ENCODE results near the gene TEX10. TPM values are rescaled to one million over a fixed set of nuclear protein-coding genes. Genes with fewer than 3 reads are reported as not detected.

TEX10 gene
- total and polyA plus RNA-seq, 2 of the 4 experiments (the other 2 are of a cell fraction): 16.2 to 43.9 TPM

DNA sequence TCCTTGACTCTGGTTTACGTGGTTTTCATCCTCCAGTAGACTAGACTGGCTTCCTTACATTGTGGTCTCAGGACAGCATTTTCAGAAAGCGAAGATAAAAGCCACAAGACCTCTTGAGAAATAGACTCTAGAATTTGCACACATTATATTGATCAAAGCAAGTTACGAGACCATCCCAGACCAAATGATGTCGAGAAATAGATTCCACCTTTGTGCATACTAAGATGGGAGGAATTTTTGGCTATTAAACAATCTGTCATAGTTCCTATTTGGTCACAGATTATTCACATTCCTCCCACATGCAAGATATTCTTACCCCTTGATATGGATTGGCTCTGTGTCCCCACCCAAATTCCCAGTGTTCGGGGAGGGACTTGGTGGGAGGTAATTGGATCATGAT, 65.6 kb downstream of the TEX10 start:
- no peak overlapping the region for H3K14ac ChIP-seq (replicated peaks; ENCODE audit: low read depth, low read length)
- no peak overlapping the region for H3K18ac ChIP-seq (ENCODE audit: low read depth, low read length)
- no peak overlapping the region for H2BK20ac ChIP-seq (ENCODE audit: low read depth, low read length)
- H4K20me1 ChIP-seq (ENCODE audit: insufficient read depth, low read length): no peaks in the 10 kb centered on the region
- POLR2A ChIA-PET (ENCODE audit: unreplicated experiment): no interaction called here
- H3K36me3 ChIP-seq (ENCODE audit: control insufficient read depth, insufficient read depth, low read length): peaks cover 18% of the 10 kb centered on the region
- H4K8ac ChIP-seq (ENCODE audit: low read depth in 2 of 2, low read length in 2 of 2): no peak overlapping the region
- CTCF ChIA-PET: no interaction called here
- no peak overlapping the region for H2BK5ac ChIP-seq (ENCODE audit: low read depth, low read length, poor library complexity, severe bottlenecking)
- no peak overlapping the region for H3K27ac ChIP-seq (ENCODE audit: insufficient read depth, low read length)
- H2BK15ac ChIP-seq (ENCODE audit: low read depth, low read length): no peak overlapping the region
- H3K4ac ChIP-seq (ENCODE audit: low read depth, low read length): no peak overlapping the region
- H3K4me1 ChIP-seq (ENCODE audit: control insufficient read depth, insufficient read depth, low read length): no peaks in the 10 kb centered on the region
- H2AK9ac ChIP-seq (replicated peaks; ENCODE audit: low read depth, low read length, poor library complexity): no peak overlapping the region
- dilution Hi-C loops (cut with HindIII; ENCODE audit: low sequenced_read_pairs, unreplicated experiment): no loop called here
- H3K4me3 ChIP-seq (ENCODE audit: insufficient read depth, low read depth, low read length): no peak overlapping the region
- H2BK120ac ChIP-seq (ENCODE audit: low read depth, low read length): no peak overlapping the region
- H3K9me1 ChIP-seq (ENCODE audit: insufficient read depth, low read length): no peaks in the 10 kb centered on the region
- no peaks in the 10 kb centered on the region for H3K27me3 ChIP-seq (ENCODE audit: control insufficient read depth, insufficient read depth, low read length)
- no TSS peak for BruUV-seq (replicated peaks)
- WGBS, 2 experiments (ENCODE audit: extremely low coverage in 2 of 2, insufficient read length in 1 of 2): no CpG with 5 or more reads among the region's 5 CpGs
- H2AFZ ChIP-seq (replicated peaks; ENCODE audit: low read length, poor library complexity): no peak overlapping the region
- H4K5ac ChIP-seq (ENCODE audit: low read depth, low read length): no peak overlapping the region
- intact Hi-C loops (cut with micrococcal nuclease): no loop called here
- DNase-seq: no peak
- no peak overlapping the region for H3K23ac ChIP-seq (ENCODE audit: low read depth, low read length)
- H3K9me3 ChIP-seq (ENCODE audit: control insufficient read depth, insufficient read depth, low read length): no peaks in the 10 kb centered on the region
- no peak for TF ChIP-seq MXI1 (IDR thresholded peaks at IDR 0.05; ENCODE audit: borderline replicate concordance, low read depth, low read length)
- no peak for TF ChIP-seq CHD1 (IDR thresholded peaks at IDR 0.05; ENCODE audit: low read depth, low read length)
- no peak for TF ChIP-seq POLR2A (IDR thresholded peaks at IDR 0.05; ENCODE audit: low read depth, low read length)
- TF ChIP-seq, protein P1, sequence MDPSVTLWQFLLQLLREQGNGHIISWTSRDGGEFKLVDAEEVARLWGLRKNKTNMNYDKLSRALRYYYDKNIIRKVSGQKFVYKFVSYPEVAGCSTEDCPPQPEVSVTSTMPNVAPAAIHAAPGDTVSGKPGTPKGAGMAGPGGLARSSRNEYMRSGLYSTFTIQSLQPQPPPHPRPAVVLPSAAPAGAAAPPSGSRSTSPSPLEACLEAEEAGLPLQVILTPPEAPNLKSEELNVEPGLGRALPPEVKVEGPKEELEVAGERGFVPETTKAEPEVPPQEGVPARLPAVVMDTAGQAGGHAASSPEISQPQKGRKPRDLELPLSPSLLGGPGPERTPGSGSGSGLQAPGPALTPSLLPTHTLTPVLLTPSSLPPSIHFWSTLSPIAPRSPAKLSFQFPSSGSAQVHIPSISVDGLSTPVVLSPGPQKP (IDR thresholded peaks at IDR 0.05; ENCODE audit: borderline replicate concordance, low read depth, low read length): no peak
- no peak for TF ChIP-seq CEBPB (IDR thresholded peaks at IDR 0.05; ENCODE audit: low read depth, low read length)
- no peak for TF ChIP-seq RFX5 (IDR thresholded peaks at IDR 0.05; ENCODE audit: low read depth, low read length)
- no peak for TF ChIP-seq NFE2L2 (IDR thresholded peaks at IDR 0.05; ENCODE audit: low read depth, low read length)
- TF ChIP-seq BHLHE40 (IDR thresholded peaks at IDR 0.05; ENCODE audit: low read depth, low read length): no peak
- TF ChIP-seq MAFK (IDR thresholded peaks at IDR 0.05; ENCODE audit: low read depth, low read length): no peak
- TF ChIP-seq, protein P2, sequence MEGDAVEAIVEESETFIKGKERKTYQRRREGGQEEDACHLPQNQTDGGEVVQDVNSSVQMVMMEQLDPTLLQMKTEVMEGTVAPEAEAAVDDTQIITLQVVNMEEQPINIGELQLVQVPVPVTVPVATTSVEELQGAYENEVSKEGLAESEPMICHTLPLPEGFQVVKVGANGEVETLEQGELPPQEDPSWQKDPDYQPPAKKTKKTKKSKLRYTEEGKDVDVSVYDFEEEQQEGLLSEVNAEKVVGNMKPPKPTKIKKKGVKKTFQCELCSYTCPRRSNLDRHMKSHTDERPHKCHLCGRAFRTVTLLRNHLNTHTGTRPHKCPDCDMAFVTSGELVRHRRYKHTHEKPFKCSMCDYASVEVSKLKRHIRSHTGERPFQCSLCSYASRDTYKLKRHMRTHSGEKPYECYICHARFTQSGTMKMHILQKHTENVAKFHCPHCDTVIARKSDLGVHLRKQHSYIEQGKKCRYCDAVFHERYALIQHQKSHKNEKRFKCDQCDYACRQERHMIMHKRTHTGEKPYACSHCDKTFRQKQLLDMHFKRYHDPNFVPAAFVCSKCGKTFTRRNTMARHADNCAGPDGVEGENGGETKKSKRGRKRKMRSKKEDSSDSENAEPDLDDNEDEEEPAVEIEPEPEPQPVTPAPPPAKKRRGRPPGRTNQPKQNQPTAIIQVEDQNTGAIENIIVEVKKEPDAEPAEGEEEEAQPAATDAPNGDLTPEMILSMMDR (conservative IDR thresholded peaks at IDR 0.05; ENCODE audit: low read depth, low read length): no peak
- TF ChIP-seq, protein P3, sequence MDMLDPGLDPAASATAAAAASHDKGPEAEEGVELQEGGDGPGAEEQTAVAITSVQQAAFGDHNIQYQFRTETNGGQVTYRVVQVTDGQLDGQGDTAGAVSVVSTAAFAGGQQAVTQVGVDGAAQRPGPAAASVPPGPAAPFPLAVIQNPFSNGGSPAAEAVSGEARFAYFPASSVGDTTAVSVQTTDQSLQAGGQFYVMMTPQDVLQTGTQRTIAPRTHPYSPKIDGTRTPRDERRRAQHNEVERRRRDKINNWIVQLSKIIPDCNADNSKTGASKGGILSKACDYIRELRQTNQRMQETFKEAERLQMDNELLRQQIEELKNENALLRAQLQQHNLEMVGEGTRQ (IDR thresholded peaks at IDR 0.05; ENCODE audit: low read depth, low read length): no peak
- no peak for TF ChIP-seq RAD21 (IDR thresholded peaks at IDR 0.05; ENCODE audit: low read length)
- TF ChIP-seq RCOR1 (IDR thresholded peaks at IDR 0.05; ENCODE audit: insufficient replicate concordance, low read length): no peak
- TF ChIP-seq SMC3 (IDR thresholded peaks at IDR 0.05; ENCODE audit: low read depth, low read length): no peak
- TF ChIP-seq MAZ (IDR thresholded peaks at IDR 0.05; ENCODE audit: borderline replicate concordance, low read depth, low read length): no peak
- no peak for TF ChIP-seq FOS (IDR thresholded peaks at IDR 0.05; ENCODE audit: low read depth, low read length)
- H3K9ac ChIP-seq (ENCODE audit: low read depth, low read length): no peak overlapping the region
- H3K56ac ChIP-seq (ENCODE audit: extremely low read depth, insufficient read depth, low read length): no peak overlapping the region
- no peak overlapping the region for H3K4me2 ChIP-seq (ENCODE audit: low read depth, low read length)
- in situ Hi-C loops (cut with MboI; ENCODE audit: low sequenced_read_pairs): no loop called here
- H4K91ac ChIP-seq (ENCODE audit: insufficient read depth, low read depth, low read length): no peak overlapping the region
- H2AK5ac ChIP-seq (ENCODE audit: low read depth, low read length): no peak overlapping the region
- H3K79me1 ChIP-seq (ENCODE audit: low read depth in 1 of 2, low read length in 2 of 2): peaks cover 2 to 10% of the 10 kb centered on the region in 2 experiments; a peak in 1 of 4 replicates
- no peak for ATAC-seq (ENCODE audit: low read depth)

Data from IMR-90 (cell line).